ENCODE measurements around the gene FAM149A.

FAM149A gene

DNA sequence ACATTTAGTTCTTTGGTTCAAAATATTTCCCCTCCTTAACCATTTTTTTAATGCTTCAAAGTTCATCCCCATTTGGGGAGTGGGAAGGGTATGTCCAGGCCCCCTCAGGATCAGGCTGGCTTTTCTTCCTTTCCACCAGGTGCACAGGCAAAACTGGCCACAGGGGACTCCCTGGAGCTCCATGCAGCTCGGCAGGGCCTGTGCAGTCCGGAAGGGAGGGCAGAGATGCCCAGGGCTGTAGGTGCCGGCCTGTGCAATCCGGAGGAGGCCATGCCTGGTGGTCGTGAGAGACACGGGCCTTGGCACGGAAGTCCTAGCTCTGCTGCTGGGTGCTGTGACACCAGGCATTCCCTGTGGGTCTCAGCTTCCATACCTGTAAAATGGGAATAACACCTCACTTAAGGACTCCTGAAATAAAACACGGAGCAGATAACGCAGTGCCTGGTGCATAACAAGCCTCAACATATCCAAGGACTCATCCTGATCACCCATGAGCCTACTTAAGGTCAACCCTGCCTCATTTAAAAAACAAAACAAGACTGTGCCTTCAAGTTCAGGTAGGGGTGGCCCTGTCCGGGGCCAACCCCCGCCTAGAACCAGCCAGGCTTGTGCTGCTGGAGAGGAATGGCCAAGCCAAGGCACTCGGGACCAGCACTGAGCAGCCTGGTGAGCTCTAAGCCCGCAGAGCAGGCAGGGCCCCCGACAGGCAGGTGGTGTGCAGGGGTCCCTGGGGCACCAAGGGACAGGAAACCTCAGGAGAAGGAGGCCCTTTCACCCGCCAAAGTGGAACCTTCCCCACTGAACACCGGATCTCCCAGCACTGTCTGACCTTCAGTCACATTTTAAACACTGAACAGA lies 65.7 kb downstream of the FAM149A start:
- Histone ChIP-seq H3K18ac (ENCODE audit: low read depth in 1 of 2, low read length in 2 of 2) (no peak overlapping the region), H2AK5ac (ENCODE audit: low read length, severe bottlenecking) (no peak overlapping the region), H3K27me3 (ENCODE audit: control insufficient read depth in 1 of 2, insufficient read depth in 1 of 2, low read length in 2 of 2) (no peaks in the 10 kb centered on the region), H3K36me3 (ENCODE audit: control insufficient read depth in 1 of 2, insufficient read depth in 2 of 2, low read depth in 1 of 2, low read length in 2 of 2) (no peaks in the 10 kb centered on the region), H3K79me1 (replicated peaks; ENCODE audit: low read length, poor library complexity, severe bottlenecking) (no peaks in the 10 kb centered on the region), H3K9ac (ENCODE audit: low read length) (no peak overlapping the region), H3K9me3 (ENCODE audit: control insufficient read depth, low read length) (no peaks in the 10 kb centered on the region), H2AFZ (ENCODE audit: low read depth, low read length) (no peak overlapping the region), H2BK15ac (ENCODE audit: low read depth, poor library complexity, severe bottlenecking) (no peak overlapping the region), H3K27ac (ENCODE audit: low read length, poor library complexity, severe bottlenecking) (no peak overlapping the region), H3K23ac (ENCODE audit: low read length in 2 of 2) (no peak overlapping the region), H4K91ac (ENCODE audit: low read length) (no peak overlapping the region), H3K4me3 (ENCODE audit: insufficient read depth in 1 of 2, low read depth in 1 of 2, low read length in 2 of 2) (no peak overlapping the region), H4K8ac (ENCODE audit: low read length) (no peak overlapping the region), H2BK12ac (ENCODE audit: low read length in 2 of 2) (no peak overlapping the region), H3K14ac (ENCODE audit: low read length in 2 of 2) (no peak overlapping the region), H3K4me1 (ENCODE audit: control insufficient read depth, insufficient read depth, low read depth, low read length) (peaks cover 4% of the 10 kb centered on the region), H2BK120ac (ENCODE audit: low read depth, low read length) (no peak overlapping the region), H2BK5ac (ENCODE audit: low read depth, low read length, poor library complexity, severe bottlenecking) (no peak overlapping the region), H3K4me2 (ENCODE audit: low read length, poor library complexity, severe bottlenecking) (no peak overlapping the region), H3K4ac (ENCODE audit: low read depth in 1 of 2, low read length in 2 of 2) (no peak overlapping the region)
- WGBS: 90% methylated on average over 16 of the region's 16 CpGs
- no peak for DNase-seq

DNA sequence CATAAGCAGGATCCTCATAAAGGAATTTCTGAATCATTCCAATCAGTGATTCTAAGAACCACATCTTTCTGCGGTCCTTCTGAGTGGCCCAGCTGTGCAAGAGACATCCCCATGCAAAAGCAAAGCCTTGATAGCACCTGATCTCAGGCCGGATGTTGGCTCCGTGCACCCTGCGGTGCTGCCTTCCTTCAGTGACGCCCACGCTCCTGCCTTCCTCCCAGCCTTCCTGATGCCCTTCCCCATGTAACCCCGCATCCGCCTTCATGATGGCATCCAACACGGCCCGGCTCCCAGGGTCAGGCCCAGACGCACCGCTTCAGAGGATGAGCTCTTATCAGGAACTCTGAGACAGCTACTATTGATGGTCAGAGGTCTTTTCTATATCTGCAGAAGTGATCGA lies 66.5 kb downstream of the FAM149A start:
- no peak overlapping the region for H3K18ac ChIP-seq (ENCODE audit: low read depth in 1 of 2, low read length in 2 of 2)
- H3K4me3 ChIP-seq (ENCODE audit: insufficient read depth in 1 of 2, low read depth in 1 of 2, low read length in 2 of 2): no peak overlapping the region
- peaks cover 4% of the 10 kb centered on the region for H3K4me1 ChIP-seq (ENCODE audit: control insufficient read depth, insufficient read depth, low read depth, low read length)
- no peak overlapping the region for H3K14ac ChIP-seq (ENCODE audit: low read length in 2 of 2)
- H3K36me3 ChIP-seq (ENCODE audit: control insufficient read depth in 1 of 2, insufficient read depth in 2 of 2, low read depth in 1 of 2, low read length in 2 of 2): no peaks in the 10 kb centered on the region
- DNase-seq: no peak
- H3K23ac ChIP-seq (ENCODE audit: low read length in 2 of 2): no peak overlapping the region
- H3K4ac ChIP-seq (ENCODE audit: low read depth in 1 of 2, low read length in 2 of 2): no peak overlapping the region
- no peak overlapping the region for H3K27ac ChIP-seq (ENCODE audit: low read length, poor library complexity, severe bottlenecking)
- no peaks in the 10 kb centered on the region for H3K27me3 ChIP-seq (ENCODE audit: control insufficient read depth in 1 of 2, insufficient read depth in 1 of 2, low read length in 2 of 2)
- H2AK5ac ChIP-seq (ENCODE audit: low read length, severe bottlenecking): no peak overlapping the region
- no peaks in the 10 kb centered on the region for H3K9me3 ChIP-seq (ENCODE audit: control insufficient read depth, low read length)
- H4K91ac ChIP-seq (ENCODE audit: low read length): no peak overlapping the region
- H2BK15ac ChIP-seq (ENCODE audit: low read depth, poor library complexity, severe bottlenecking): no peak overlapping the region
- no peak overlapping the region for H2BK12ac ChIP-seq (ENCODE audit: low read length in 2 of 2)
- H4K8ac ChIP-seq (ENCODE audit: low read length): no peak overlapping the region
- no peak overlapping the region for H2AFZ ChIP-seq (ENCODE audit: low read depth, low read length)
- no peak overlapping the region for H3K9ac ChIP-seq (ENCODE audit: low read length)
- 87% methylated on average over 13 of the region's 13 CpGs for WGBS
- H3K4me2 ChIP-seq (ENCODE audit: low read length, poor library complexity, severe bottlenecking): no peak overlapping the region
- no peaks in the 10 kb centered on the region for H3K79me1 ChIP-seq (replicated peaks; ENCODE audit: low read length, poor library complexity, severe bottlenecking)
- no peak overlapping the region for H2BK120ac ChIP-seq (ENCODE audit: low read depth, low read length)
- no peak overlapping the region for H2BK5ac ChIP-seq (ENCODE audit: low read depth, low read length, poor library complexity, severe bottlenecking)

DNA sequence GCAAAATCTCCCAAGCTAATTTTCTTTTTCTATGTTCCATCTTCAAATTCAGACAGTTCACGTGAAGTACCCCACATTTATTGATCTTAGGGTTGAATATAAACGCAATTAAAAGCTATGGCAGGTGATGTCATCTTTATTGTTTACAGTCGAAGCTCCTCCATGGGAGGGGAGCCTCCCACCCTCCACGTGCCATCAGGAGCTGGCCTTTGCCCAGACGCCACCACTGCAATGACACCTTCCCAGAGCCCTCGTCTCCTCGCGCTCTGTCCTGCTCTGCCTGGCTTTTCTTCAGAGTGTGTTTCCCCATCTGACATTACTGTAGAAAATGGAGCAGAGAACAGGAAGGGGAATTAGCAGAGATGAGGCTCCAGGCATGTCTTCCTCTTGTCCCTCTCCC lies 68.0 kb downstream of the FAM149A start:
- H2BK120ac ChIP-seq (ENCODE audit: low read depth, low read length): no peak overlapping the region
- no peaks in the 10 kb centered on the region for H3K79me1 ChIP-seq (replicated peaks; ENCODE audit: low read length, poor library complexity, severe bottlenecking)
- H3K9ac ChIP-seq (ENCODE audit: low read length): no peak overlapping the region
- H3K4me1 ChIP-seq (ENCODE audit: control insufficient read depth, insufficient read depth, low read depth, low read length): peaks cover 4% of the 10 kb centered on the region
- H3K18ac ChIP-seq (ENCODE audit: low read depth in 1 of 2, low read length in 2 of 2): no peak overlapping the region
- H3K27ac ChIP-seq (ENCODE audit: low read length, poor library complexity, severe bottlenecking): no peak overlapping the region
- WGBS: 74% methylated on average over 3 of the region's 8 CpGs
- no peak overlapping the region for H3K4me2 ChIP-seq (ENCODE audit: low read length, poor library complexity, severe bottlenecking)
- H3K27me3 ChIP-seq (ENCODE audit: control insufficient read depth in 1 of 2, insufficient read depth in 1 of 2, low read length in 2 of 2): no peaks in the 10 kb centered on the region
- DNase-seq: no peak
- no peak overlapping the region for H2BK15ac ChIP-seq (ENCODE audit: low read depth, poor library complexity, severe bottlenecking)
- no peak overlapping the region for H3K4me3 ChIP-seq (ENCODE audit: insufficient read depth in 1 of 2, low read depth in 1 of 2, low read length in 2 of 2)
- no peaks in the 10 kb centered on the region for H3K9me3 ChIP-seq (ENCODE audit: control insufficient read depth, low read length)
- H2BK12ac ChIP-seq (ENCODE audit: low read length in 2 of 2): no peak overlapping the region
- no peak overlapping the region for H3K23ac ChIP-seq (ENCODE audit: low read length in 2 of 2)
- H3K4ac ChIP-seq (ENCODE audit: low read depth in 1 of 2, low read length in 2 of 2): no peak overlapping the region
- no peak overlapping the region for H4K8ac ChIP-seq (ENCODE audit: low read length)
- no peak overlapping the region for H3K14ac ChIP-seq (ENCODE audit: low read length in 2 of 2)
- H2AK5ac ChIP-seq (ENCODE audit: low read length, severe bottlenecking): no peak overlapping the region
- H2AFZ ChIP-seq (ENCODE audit: low read depth, low read length): no peak overlapping the region
- H2BK5ac ChIP-seq (ENCODE audit: low read depth, low read length, poor library complexity, severe bottlenecking): no peak overlapping the region
- no peaks in the 10 kb centered on the region for H3K36me3 ChIP-seq (ENCODE audit: control insufficient read depth in 1 of 2, insufficient read depth in 2 of 2, low read depth in 1 of 2, low read length in 2 of 2)
- H4K91ac ChIP-seq (ENCODE audit: low read length): no peak overlapping the region

DNA sequence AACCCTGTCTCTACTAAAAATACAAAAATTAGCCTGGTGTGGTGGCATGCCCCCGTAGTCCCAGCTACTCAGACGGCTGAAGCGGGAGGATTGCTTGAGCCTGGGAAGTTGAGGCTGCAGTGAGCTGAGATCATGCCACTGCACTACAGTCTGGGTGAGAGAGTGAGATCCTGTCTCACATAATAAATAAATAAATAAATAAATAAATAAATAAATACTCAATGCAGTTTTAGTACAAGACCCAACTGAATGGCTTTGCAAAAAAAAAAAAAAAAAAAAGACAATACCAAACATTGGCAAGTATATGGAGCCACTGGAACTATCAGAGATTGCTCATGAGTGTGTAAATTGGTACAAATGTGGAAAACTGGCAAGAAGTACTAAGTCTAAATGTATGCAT lies 83.6 kb downstream of the FAM149A start:
- H4K8ac ChIP-seq (ENCODE audit: low read length): no peak overlapping the region
- no peaks in the 10 kb centered on the region for H3K79me1 ChIP-seq (replicated peaks; ENCODE audit: low read length, poor library complexity, severe bottlenecking)
- no peak overlapping the region for H3K18ac ChIP-seq (ENCODE audit: low read depth in 1 of 2, low read length in 2 of 2)
- no peak overlapping the region for H2AFZ ChIP-seq (ENCODE audit: low read depth, low read length)
- no peak overlapping the region for H2AK5ac ChIP-seq (ENCODE audit: low read length, severe bottlenecking)
- H2BK120ac ChIP-seq (ENCODE audit: low read depth, low read length): no peak overlapping the region
- H3K4me3 ChIP-seq (ENCODE audit: insufficient read depth in 1 of 2, low read depth in 1 of 2, low read length in 2 of 2): no peak overlapping the region
- no peaks in the 10 kb centered on the region for H3K36me3 ChIP-seq (ENCODE audit: control insufficient read depth in 1 of 2, insufficient read depth in 2 of 2, low read depth in 1 of 2, low read length in 2 of 2)
- no peak overlapping the region for H3K9ac ChIP-seq (ENCODE audit: low read length)
- no peak overlapping the region for H3K4ac ChIP-seq (ENCODE audit: low read depth in 1 of 2, low read length in 2 of 2)
- H3K14ac ChIP-seq (ENCODE audit: low read length in 2 of 2): no peak overlapping the region
- no peak overlapping the region for H3K4me2 ChIP-seq (ENCODE audit: low read length, poor library complexity, severe bottlenecking)
- H2BK12ac ChIP-seq (ENCODE audit: low read length in 2 of 2): no peak overlapping the region
- 79% methylated on average over 3 of the region's 3 CpGs for WGBS
- no peak overlapping the region for H2BK15ac ChIP-seq (ENCODE audit: low read depth, poor library complexity, severe bottlenecking)
- H4K91ac ChIP-seq (ENCODE audit: low read length): no peak overlapping the region
- H3K27ac ChIP-seq (ENCODE audit: low read length, poor library complexity, severe bottlenecking): no peak overlapping the region
- peaks cover 3% of the 10 kb centered on the region for H3K4me1 ChIP-seq (ENCODE audit: control insufficient read depth, insufficient read depth, low read depth, low read length)
- no peaks in the 10 kb centered on the region for H3K9me3 ChIP-seq (ENCODE audit: control insufficient read depth, low read length)
- DNase-seq: no peak
- H2BK5ac ChIP-seq (ENCODE audit: low read depth, low read length, poor library complexity, severe bottlenecking): no peak overlapping the region
- no peaks in the 10 kb centered on the region for H3K27me3 ChIP-seq (ENCODE audit: control insufficient read depth in 1 of 2, insufficient read depth in 1 of 2, low read length in 2 of 2)
- H3K23ac ChIP-seq (ENCODE audit: low read length in 2 of 2): no peak overlapping the region
